SJSA1 (cell line): ENCODE data around the gene TPSD1. TPM values are rescaled to one million over a fixed set of nuclear protein-coding genes. Genes with fewer than 3 reads are reported as not detected.

Source experiments
- DNase-seq, 2 experiments: peaks; one replicate each; pipeline ENCODE4 v3.0.0-alpha.2; 2015 to 2020; ENCODE audit warnings: low spot score in 2 of 2, low read depth in 1 of 2
- H3K27ac ChIP-seq: fragments of 250-450 bp; sonication (Bioruptor Pico); 2 replicates; pipeline ENCODE4 v1.5.1; 2020; ENCODE audit warnings: mild to moderate bottlenecking, moderate library complexity
- H3K27me3 ChIP-seq: fragments of 250-450 bp; sonication (Bioruptor Pico); replicated peaks from 2 replicates; pipeline ENCODE4 v1.5.1; 2020; ENCODE audit warnings: mild to moderate bottlenecking, moderate library complexity
- H3K36me3 ChIP-seq: fragments of 250-450 bp; sonication (Bioruptor Pico); 2 replicates; pipeline ENCODE4 v1.5.1; 2020; ENCODE audit warnings: mild to moderate bottlenecking
- H3K4me1 ChIP-seq: fragments of 250-450 bp; sonication (Bioruptor Pico); replicated peaks from 2 replicates; pipeline ENCODE4 v1.6.1; 2021; ENCODE audit warnings: mild to moderate bottlenecking
- H3K4me3 ChIP-seq: fragments of 250-450 bp; sonication (Bioruptor Pico); 2 replicates; pipeline ENCODE4 v1.5.1; 2020; ENCODE audit warnings: mild to moderate bottlenecking
- H3K9me3 ChIP-seq: fragments of 250-450 bp; sonication (Bioruptor Pico); replicated peaks from 2 replicates; pipeline ENCODE4 v1.5.1; 2020; ENCODE audit warnings: mild to moderate bottlenecking
- total RNA-seq: library from RNA; depleted of rRNA; stranded (reverse); fragments of >200 nt; shearing (Covaris generic); gene quantifications from 2 replicates; pipeline ENCODE4 v1.2.3, GENCODE V29; 2014

Gene TPSD1
- total RNA-seq, 1 experiment from 2014 or later: not detected

DNA sequence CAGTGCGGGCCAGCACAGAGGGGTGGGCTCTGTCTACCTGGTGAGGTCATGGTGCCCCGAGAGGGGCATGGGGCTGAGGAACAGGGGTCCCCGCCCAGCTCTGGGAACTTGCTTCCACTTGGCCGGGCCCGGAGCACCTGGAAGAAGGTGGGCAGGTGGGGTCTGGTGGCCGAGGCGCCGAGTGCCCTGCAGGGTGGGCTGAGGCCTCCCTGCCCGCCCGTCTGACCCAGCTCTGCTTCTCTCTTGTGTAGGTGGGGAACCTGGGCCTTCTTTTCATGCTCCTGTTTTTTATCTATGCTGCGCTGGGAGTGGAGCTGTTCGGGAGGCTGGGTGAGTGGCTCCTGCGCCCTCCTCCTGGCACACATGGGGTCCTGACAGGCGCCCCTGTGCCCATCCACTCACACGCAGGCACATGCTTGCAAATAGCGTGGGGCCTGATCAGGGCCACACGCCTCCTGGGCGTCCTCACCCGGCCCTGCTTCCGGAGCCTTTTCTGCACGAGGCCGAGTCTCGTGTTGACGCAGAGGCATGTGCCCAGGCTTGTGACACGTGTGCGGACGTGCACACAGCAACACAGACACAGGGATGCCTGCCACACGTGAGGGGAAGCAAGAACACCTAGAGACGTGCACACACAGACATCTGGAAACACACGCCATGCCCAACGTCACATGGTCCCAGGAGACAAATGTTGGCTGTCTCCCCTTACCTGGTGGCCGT lies 39.0 kb upstream of the TPSD1 start:
- H3K27ac ChIP-seq: no peak overlapping the region
- H3K27me3 ChIP-seq: peaks cover 66% of the 10 kb centered on the region
- no peaks in the 10 kb centered on the region for H3K9me3 ChIP-seq
- no peaks in the 10 kb centered on the region for H3K4me1 ChIP-seq
- no peak overlapping the region for H3K4me3 ChIP-seq
- no peak for DNase-seq
- no peaks in the 10 kb centered on the region for H3K36me3 ChIP-seq

DNA sequence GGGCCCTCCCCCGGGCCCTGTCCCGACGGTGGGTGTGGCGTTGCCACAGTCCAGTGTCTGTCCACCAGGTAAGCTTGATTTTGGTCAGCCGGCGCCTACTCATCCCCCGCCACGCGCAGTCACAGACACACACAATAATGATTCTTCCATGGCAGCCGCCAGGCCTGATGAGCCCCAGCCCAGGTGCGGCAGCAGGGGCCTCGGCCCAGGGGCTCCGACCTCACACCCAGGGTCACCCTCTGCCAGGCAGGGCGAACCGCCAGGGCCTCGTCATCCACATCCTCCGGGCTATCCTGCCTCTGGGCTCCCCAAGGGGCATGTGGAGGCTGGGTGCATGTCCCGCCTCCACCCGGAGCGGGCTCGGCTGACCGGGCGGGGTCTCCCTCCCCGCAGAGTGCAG lies 38.3 kb upstream of the TPSD1 start:
- Histone ChIP-seq H3K27ac (no peak overlapping the region), H3K36me3 (no peaks in the 10 kb centered on the region), H3K27me3 (peaks cover 73% of the 10 kb centered on the region), H3K4me3 (no peak overlapping the region), H3K9me3 (no peaks in the 10 kb centered on the region), H3K4me1 (no peaks in the 10 kb centered on the region)
- no peak for DNase-seq

- Histone ChIP-seq H3K36me3 (no peaks in the 10 kb centered on the region), H3K27me3 (peaks cover 81% of the 10 kb centered on the region), H3K9me3 (no peaks in the 10 kb centered on the region), H3K4me3 (no peak overlapping the region), H3K4me1 (no peaks in the 10 kb centered on the region), H3K27ac (no peak overlapping the region)
- DNase-seq: no peak
Measured at GRCh38 chr16:1218061-1218929, 37.6 kb upstream of the TPSD1 start.

DNA sequence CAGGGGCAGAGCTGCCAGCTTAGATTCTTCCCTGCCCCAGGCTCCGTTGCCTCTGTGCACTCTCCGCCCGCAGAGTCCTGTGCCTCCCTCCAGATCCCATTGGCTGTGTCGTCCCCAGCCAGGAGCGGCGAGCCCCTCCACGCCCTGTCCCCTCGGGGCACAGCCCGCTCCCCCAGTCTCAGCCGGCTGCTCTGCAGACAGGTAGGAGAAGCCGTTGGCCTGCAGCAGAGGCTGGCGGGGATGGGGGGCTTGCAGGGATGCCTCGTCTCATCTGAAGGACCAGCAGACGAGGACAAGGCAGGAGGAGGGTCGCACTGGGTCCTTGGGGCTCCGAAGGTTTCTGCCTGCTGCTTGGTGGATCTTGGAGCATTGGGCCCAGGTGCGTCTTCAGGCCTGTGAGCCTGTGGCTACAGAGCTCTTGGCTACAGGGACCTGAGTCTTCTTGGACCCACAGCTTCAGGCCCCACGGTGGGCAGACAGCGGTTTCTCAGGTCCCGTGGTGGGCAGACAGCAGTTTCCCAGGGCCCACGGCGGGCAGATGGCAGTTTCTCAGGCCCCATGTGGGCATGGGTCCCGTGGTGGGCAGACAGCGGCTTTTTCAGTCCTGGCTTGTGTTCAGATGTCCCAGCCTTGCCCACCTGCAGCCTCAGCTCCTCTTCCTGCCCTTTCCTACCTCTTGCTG lies 36.8 kb upstream of the TPSD1 start:
- no peak for DNase-seq
- no peaks in the 10 kb centered on the region for H3K36me3 ChIP-seq
- no peak overlapping the region for H3K27ac ChIP-seq
- H3K4me1 ChIP-seq: no peaks in the 10 kb centered on the region
- H3K4me3 ChIP-seq: no peak overlapping the region
- peaks cover 87% of the 10 kb centered on the region for H3K27me3 ChIP-seq
- no peaks in the 10 kb centered on the region for H3K9me3 ChIP-seq

DNA sequence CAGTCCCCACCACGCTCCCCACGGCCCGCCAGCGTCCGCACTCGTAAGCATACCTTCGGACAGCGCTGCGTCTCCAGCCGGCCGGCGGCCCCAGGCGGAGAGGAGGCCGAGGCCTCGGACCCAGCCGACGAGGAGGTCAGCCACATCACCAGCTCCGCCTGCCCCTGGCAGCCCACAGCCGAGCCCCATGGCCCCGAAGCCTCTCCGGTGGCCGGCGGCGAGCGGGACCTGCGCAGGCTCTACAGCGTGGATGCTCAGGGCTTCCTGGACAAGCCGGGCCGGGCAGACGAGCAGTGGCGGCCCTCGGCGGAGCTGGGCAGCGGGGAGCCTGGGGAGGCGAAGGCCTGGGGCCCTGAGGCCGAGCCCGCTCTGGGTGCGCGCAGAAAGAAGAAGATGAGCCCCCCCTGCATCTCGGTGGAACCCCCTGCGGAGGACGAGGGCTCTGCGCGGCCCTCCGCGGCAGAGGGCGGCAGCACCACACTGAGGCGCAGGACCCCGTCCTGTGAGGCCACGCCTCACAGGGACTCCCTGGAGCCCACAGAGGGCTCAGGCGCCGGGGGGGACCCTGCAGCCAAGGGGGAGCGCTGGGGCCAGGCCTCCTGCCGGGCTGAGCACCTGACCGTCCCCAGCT lies 35.7 kb upstream of the TPSD1 start:
- H3K36me3 ChIP-seq: no peaks in the 10 kb centered on the region
- DNase-seq: no peak
- H3K27me3 ChIP-seq: peaks cover 85% of the 10 kb centered on the region
- H3K9me3 ChIP-seq: no peaks in the 10 kb centered on the region
- H3K4me3 ChIP-seq: no peak overlapping the region
- H3K27ac ChIP-seq: no peak overlapping the region
- no peaks in the 10 kb centered on the region for H3K4me1 ChIP-seq

- Histone ChIP-seq H3K36me3 (no peaks in the 10 kb centered on the region), H3K27ac (no peak overlapping the region), H3K4me3 (no peak overlapping the region), H3K27me3 (peaks cover 83% of the 10 kb centered on the region), H3K4me1 (no peaks in the 10 kb centered on the region), H3K9me3 (no peaks in the 10 kb centered on the region)
- no peak for DNase-seq
Measured at GRCh38 chr16:1220841-1221627, 34.8 kb upstream of the TPSD1 start.

- Histone ChIP-seq H3K27ac (no peak overlapping the region), H3K36me3 (no peaks in the 10 kb centered on the region), H3K27me3 (peaks cover 76% of the 10 kb centered on the region), H3K9me3 (no peaks in the 10 kb centered on the region), H3K4me1 (no peaks in the 10 kb centered on the region), H3K4me3 (no peak overlapping the region)
- DNase-seq: no peak
Measured at GRCh38 chr16:1221628-1222552, 34.0 kb upstream of the TPSD1 start.

DNA sequence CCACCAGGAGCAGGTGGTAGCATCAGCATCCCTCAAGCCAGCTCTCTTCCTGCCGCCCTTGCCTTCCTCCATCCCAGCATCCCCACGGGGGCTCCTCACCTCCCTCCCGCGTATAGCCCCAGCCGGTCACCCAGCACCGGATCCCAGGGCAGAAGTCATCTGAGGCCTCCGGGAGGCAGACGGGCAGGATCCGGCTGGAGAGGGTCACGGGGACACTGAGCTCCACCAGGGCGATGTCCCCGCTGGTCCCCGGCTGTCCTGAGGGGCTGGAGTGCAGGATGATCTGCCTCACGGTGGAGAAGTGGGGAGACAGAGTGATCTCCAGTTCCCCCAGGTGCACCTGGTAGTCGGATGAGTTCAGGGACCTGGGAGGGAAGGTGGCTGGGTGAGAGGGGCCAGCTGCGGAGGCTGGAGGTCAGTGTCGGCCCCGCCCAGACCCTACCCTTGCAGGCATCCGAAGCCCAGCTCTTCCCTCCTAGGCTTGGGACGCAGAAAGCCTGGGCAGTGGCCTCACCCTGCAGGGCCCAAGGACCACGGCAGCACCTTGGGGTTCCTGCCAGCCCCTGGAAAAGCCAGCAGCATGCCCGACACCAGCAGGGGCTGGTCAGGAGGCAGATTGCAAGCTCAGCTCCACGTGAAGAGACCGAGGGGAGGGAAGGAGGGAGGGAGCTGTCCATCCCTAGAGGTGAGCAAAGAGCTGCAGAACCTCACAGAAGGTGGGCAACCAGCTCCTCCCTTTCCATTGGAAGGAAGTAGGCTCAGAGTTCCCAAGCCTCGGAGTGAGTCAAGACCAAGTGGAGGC lies 33.1 kb upstream of the TPSD1 start:
- Histone ChIP-seq H3K27ac (no peak overlapping the region), H3K36me3 (no peaks in the 10 kb centered on the region), H3K27me3 (peaks cover 68% of the 10 kb centered on the region), H3K4me3 (no peak overlapping the region), H3K9me3 (no peaks in the 10 kb centered on the region), H3K4me1 (no peaks in the 10 kb centered on the region)
- no peak for DNase-seq

DNA sequence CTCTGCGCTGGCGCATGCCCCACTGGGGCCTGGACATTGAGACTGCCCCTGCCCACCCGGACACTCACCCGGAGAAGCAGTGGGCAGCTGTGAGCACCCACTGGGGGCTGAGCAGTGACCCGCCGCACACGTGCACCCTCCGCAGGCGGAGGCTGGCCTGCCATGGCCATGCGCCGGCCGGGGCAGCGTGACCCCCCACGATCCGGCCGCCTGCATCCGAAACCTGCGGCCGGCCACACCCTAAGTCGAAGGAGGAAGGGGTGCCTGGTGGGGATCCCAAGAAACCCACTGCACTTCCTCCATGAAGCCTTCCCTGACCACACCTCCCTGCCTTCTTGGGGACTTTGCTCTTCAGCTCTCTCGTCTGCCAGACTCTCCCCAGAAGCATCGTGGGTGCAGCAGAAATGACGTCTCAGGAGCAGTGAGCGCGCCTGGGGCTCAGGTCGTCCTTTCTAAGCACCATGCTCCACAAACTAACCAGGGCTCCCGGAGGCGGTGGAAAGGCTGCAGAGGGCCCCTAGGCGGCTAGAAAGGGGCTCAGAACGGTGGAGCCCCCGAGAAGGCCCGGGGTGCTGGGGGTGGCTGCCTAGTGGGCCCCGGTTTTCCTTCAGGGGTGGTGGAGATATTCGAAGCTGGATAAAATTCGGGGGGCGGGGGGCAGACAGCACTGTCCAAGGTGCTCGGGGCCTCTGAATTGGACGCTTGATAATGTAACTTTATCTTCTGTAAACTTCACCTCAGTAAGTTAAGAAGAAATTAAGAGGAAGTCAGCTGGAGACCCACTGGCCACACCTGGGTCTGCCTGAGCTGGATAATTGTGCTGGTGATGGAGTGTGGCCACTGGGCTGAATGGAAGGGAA lies 32.3 kb upstream of the TPSD1 start:
- no peak for DNase-seq
- Histone ChIP-seq H3K4me1 (no peaks in the 10 kb centered on the region), H3K9me3 (no peaks in the 10 kb centered on the region)

GRCh38 chr16:1224558-1224957 lies 31.3 kb upstream of the TPSD1 start:
- Histone ChIP-seq H3K36me3 (no peaks in the 10 kb centered on the region), H3K27me3 (peaks cover 54% of the 10 kb centered on the region), H3K9me3 (no peaks in the 10 kb centered on the region), H3K4me3 (no peak overlapping the region), H3K4me1 (no peaks in the 10 kb centered on the region), H3K27ac (no peak overlapping the region)
- no peak for DNase-seq

More for the DNA sequence above, 32.3 kb upstream of the TPSD1 start:
- Histone ChIP-seq H3K27me3 (peaks cover 61% of the 10 kb centered on the region), H3K4me3 (no peak overlapping the region), H3K36me3 (no peaks in the 10 kb centered on the region), H3K27ac (no peak overlapping the region)

DNA sequence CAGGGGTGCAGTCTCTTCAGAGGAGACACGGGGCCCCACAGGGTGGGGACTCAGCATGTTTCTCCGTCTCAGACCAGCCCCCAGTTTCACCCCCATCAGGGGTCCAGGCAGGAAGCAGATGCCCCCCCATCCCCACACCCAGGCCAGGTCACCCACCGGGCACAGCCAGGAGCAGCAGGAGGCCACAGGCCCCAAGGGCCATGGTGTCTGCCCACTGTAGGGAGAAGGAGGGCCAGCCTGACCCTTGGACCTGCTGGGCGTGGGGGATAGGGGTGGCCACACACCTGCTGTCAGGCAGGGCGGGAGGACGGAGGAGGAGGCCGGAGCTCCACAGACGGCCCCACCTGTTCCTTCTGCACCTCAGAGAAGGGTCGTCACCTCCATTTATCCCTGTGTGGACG lies 30.8 kb upstream of the TPSD1 start, which contains the start of gene TPSG1:
TSS of gene TPSG1 (minus strand) at position 218 of the 401 bp plus-strand sequence. CDS start at position 202, 16 bp downstream.
- Histone ChIP-seq H3K4me1 (no peaks in the 10 kb centered on the region), H3K9me3 (no peaks in the 10 kb centered on the region), H3K27me3 (peaks cover 49% of the 10 kb centered on the region), H3K27ac (no peak within 1 kb of the TSS), H3K4me3 (no peak within 1 kb of the TSS), H3K36me3 (no peaks in the 10 kb centered on the region)
- no peak for DNase-seq
